HG02884 (cell line): ENCODE measurements around the gene CDC14C.
"Not testable (repeated sequence)": the region's sequence is repeated elsewhere in the genome, so short reads cannot be mapped to it uniquely, and the experiment has no call there.

Experiments used
- ATAC-seq: cut with Tn5 transposase; IDR thresholded peaks from one replicate; pipeline ENCODE4 v1.9.1; 2021; ENCODE audit warnings: mild to moderate bottlenecking, moderate library complexity; ENCODE audit not compliant: unreplicated experiment

The CDC14C gene

GRCh38 chr7:48924433-48924832 is at the start of gene CDC14C:
CDC14C (plus strand) TSS chr7:48924547; CDS start chr7:48924673, 126 bp downstream.
- no peak for ATAC-seq

- no peak for ATAC-seq
Observed at GRCh38 chr7:48875045-48875916, 49.1 kb upstream of the CDC14C start.

- peak; percentile 48 for ATAC-seq
Observed at GRCh38 chr7:48876087-48876486, 48.3 kb upstream of the CDC14C start.

- no peak for ATAC-seq
Observed at GRCh38 chr7:48880851-48881250, 43.5 kb upstream of the CDC14C start.

GRCh38 chr7:48887500-48887899 is 36.8 kb upstream of the CDC14C start:
- no peak for ATAC-seq

- no peak for ATAC-seq
Observed at GRCh38 chr7:48894574-48894973, 29.8 kb upstream of the CDC14C start.

GRCh38 chr7:48899932-48900331 is 24.4 kb upstream of the CDC14C start:
- ATAC-seq = no peak

GRCh38 chr7:48901966-48902365 is 22.4 kb upstream of the CDC14C start:
- ATAC-seq = no peak

GRCh38 chr7:48904975-48905374 is 19.4 kb upstream of the CDC14C start:
- no peak for ATAC-seq

GRCh38 chr7:48905686-48906085 is 18.7 kb upstream of the CDC14C start:
- ATAC-seq = not testable (repeated sequence)

GRCh38 chr7:48909887-48910286 is 14.5 kb upstream of the CDC14C start:
- not testable (repeated sequence) for ATAC-seq

- no peak for ATAC-seq
Observed at GRCh38 chr7:48931481-48931880, 7.1 kb downstream of the CDC14C start.

GRCh38 chr7:48932126-48932910 is 8.0 kb downstream of the CDC14C start:
- ATAC-seq = no peak

- ATAC-seq = no peak
Observed at GRCh38 chr7:48933549-48934085, 9.3 kb downstream of the CDC14C start.

- no peak for ATAC-seq
Observed at GRCh38 chr7:48938539-48939295, 14.4 kb downstream of the CDC14C start.

GRCh38 chr7:48943279-48943990 is 19.1 kb downstream of the CDC14C start:
- ATAC-seq = no peak

- no peak for ATAC-seq
Observed at GRCh38 chr7:48955916-48956315, 31.6 kb downstream of the CDC14C start.

GRCh38 chr7:48959676-48960075 is 35.3 kb downstream of the CDC14C start:
- ATAC-seq = no peak

GRCh38 chr7:48962821-48963505 is 38.6 kb downstream of the CDC14C start:
- no peak for ATAC-seq

- no peak for ATAC-seq
Observed at GRCh38 chr7:48964074-48964473, 39.7 kb downstream of the CDC14C start.
